H1 (cell line): ENCODE data around the gene UBE2E3.

ENCODE experiments used
- CTCF ChIP-seq, 3 experiments: IDR thresholded peaks; 1 replicate in 2 of 3; 2 replicates in 1 of 3; pipeline versions ENCODE4 v1.5.1 to v1.6.1; 2011; ENCODE audit warnings: low read length in 3 of 3, mild to moderate bottlenecking in 3 of 3, inconsistent platforms in 2 of 3, low read depth in 1 of 3, moderate library complexity in 1 of 3; ENCODE audit not compliant: insufficient read depth in 1 of 3; ENCODE audit errors: control extremely low read depth in 1 of 3
- EGR1 ChIP-seq: IDR thresholded peaks from 2 replicates; pipeline ENCODE4 v1.6.1; 2011; ENCODE audit warnings: low read depth, low read length, borderline replicate concordance
- EP300 ChIP-seq, 2 experiments: IDR thresholded peaks; 1 replicate in 1 of 2; 2 replicates in 1 of 2; pipeline ENCODE4 v1.6.1; 2011 to 2012; ENCODE audit warnings: low read depth in 2 of 2, low read length in 2 of 2, mild to moderate bottlenecking in 2 of 2, borderline replicate concordance in 1 of 2, inconsistent platforms in 1 of 2, moderate library complexity in 1 of 2
- HDAC2 ChIP-seq, 2 experiments: fragments of 300-600 bp in 1 of 2; sonication (generic) in 1 of 2; IDR thresholded peaks; 2 replicates each; pipeline ENCODE4 v1.6.1; 2011 to 2012; ENCODE audit warnings: low read depth in 2 of 2, low read length in 2 of 2, mild to moderate bottlenecking in 2 of 2, moderate library complexity in 2 of 2, borderline replicate concordance in 1 of 2, inconsistent platforms in 1 of 2
- KDM5A ChIP-seq: fragments of 200-600 bp; IDR thresholded peaks from 2 replicates; pipeline ENCODE4 v1.7.1; 2012; ENCODE audit warnings: mild to moderate bottlenecking, low read length, inconsistent platforms, mixed read lengths
- MAX ChIP-seq: IDR thresholded peaks from 2 replicates; pipeline ENCODE4 v1.6.1; 2012; ENCODE audit warnings: inconsistent platforms
- POLR2A ChIP-seq, 2 experiments: IDR thresholded peaks; 1 replicate in 1 of 2; 2 replicates in 1 of 2; pipeline ENCODE4 v1.6.1; 2011; ENCODE audit warnings: low read depth in 2 of 2, low read length in 2 of 2, mild to moderate bottlenecking in 2 of 2; ENCODE audit errors: control extremely low read depth in 1 of 2

GRCh38 chr2:180991361-180991760 is 11.0 kb downstream of the UBE2E3 start:
- TF ChIP-seq POLR2A (IDR thresholded peaks at IDR 0.05; ENCODE audit: control extremely low read depth in 1 of 2, low read depth in 2 of 2, low read length in 2 of 2) = no peak
- TF ChIP-seq CTCF (IDR thresholded peaks at IDR 0.05; ENCODE audit: control extremely low read depth in 1 of 3, insufficient read depth in 1 of 3, low read depth in 1 of 3, low read length in 3 of 3) = peak in 1 of 3 experiments; percentile 0; a peak in 1 of 4 replicates
- TF ChIP-seq MAX = no peak
- no peak for TF ChIP-seq HDAC2 (IDR thresholded peaks at IDR 0.05; ENCODE audit: borderline replicate concordance in 1 of 2, low read depth in 2 of 2, low read length in 2 of 2)
- TF ChIP-seq EGR1 = no peak
- no peak for TF ChIP-seq KDM5A
- no peak for TF ChIP-seq EP300 (IDR thresholded peaks at IDR 0.05; ENCODE audit: borderline replicate concordance in 1 of 2, low read depth in 2 of 2, low read length in 2 of 2)
